WERI-Rb-1 (cell line): Measurements from ENCODE around the gene COA5.

Experiments
- DNase-seq: peaks from one replicate; pipeline ENCODE4 v3.0.0-alpha.2; 2020
- H3K27ac ChIP-seq: fragments of 250-450 bp; sonication (Bioruptor Pico); 2 replicates; pipeline ENCODE4 v1.5.1; 2020; ENCODE audit warnings: mild to moderate bottlenecking, moderate library complexity
- H3K27me3 ChIP-seq: fragments of 250-450 bp; sonication (Bioruptor Pico); 2 replicates; pipeline ENCODE4 v1.5.1; 2021; ENCODE audit warnings: mild to moderate bottlenecking, low read depth, moderate library complexity; ENCODE audit not compliant: insufficient read depth, severe bottlenecking
- H3K36me3 ChIP-seq: fragments of 250-450 bp; sonication (Bioruptor Pico); 2 replicates; pipeline ENCODE4 v1.5.1; 2020; ENCODE audit warnings: mild to moderate bottlenecking, moderate library complexity
- H3K4me3 ChIP-seq: 2 replicates; pipeline ENCODE4 v1.5.1; 2011; ENCODE audit warnings: low read depth, mild to moderate bottlenecking, control low read depth, low read length
- H3K9me3 ChIP-seq: fragments of 250-450 bp; sonication (Bioruptor Pico); 2 replicates; pipeline ENCODE4 v1.5.1; 2021; ENCODE audit warnings: mild to moderate bottlenecking, moderate library complexity; ENCODE audit not compliant: severe bottlenecking
- CTCF ChIP-seq: IDR thresholded peaks from 2 replicates; pipeline ENCODE4 v1.5.1; 2011; ENCODE audit warnings: low read depth, mild to moderate bottlenecking, control low read depth, inconsistent platforms, low read length

Gene COA5

GRCh38 chr2:98561018-98561417 is 47.3 kb downstream of the COA5 start:
- Histone ChIP-seq H3K4me3 (no peak overlapping the region), H3K27ac (no peak overlapping the region), H3K36me3 (peaks cover 10% of the 10 kb centered on the region; the same call in 1 of the 2 replicates), H3K9me3 (no peaks in the 10 kb centered on the region), H3K27me3 (no peaks in the 10 kb centered on the region)
- TF ChIP-seq CTCF: no peak
- DNase-seq: no peak

DNA sequence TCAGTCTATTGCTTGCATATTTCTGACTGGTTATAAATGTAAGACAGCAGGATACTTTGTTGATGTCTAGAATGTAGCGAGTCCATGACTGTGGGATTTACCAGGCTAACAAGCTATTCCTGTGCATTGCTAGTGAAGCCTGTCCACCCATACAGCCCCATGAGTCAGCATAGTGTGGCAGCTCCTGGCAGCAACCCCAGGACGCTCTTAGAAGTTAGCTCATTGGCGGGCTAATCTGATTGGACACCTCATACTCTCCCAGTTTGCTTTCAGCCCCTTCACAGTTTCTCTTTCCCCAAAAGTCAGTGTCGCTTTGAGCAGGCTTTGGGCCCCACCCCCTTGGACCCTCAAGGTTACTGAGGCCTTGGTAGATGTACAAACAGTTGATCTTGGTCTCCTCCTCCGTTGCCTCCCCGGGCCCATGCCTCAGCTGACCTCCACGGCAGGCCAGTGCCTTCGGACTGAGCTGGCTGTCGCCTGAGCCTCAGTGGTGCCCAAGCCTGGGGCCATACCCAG is 48.0 kb downstream of the COA5 start:
- no peak for TF ChIP-seq CTCF
- Histone ChIP-seq H3K27ac (no peak overlapping the region), H3K4me3 (no peak overlapping the region), H3K9me3 (no peaks in the 10 kb centered on the region), H3K27me3 (no peaks in the 10 kb centered on the region), H3K36me3 (peaks cover 10% of the 10 kb centered on the region; the same call in 1 of the 2 replicates)
- DNase-seq: no peak

DNA sequence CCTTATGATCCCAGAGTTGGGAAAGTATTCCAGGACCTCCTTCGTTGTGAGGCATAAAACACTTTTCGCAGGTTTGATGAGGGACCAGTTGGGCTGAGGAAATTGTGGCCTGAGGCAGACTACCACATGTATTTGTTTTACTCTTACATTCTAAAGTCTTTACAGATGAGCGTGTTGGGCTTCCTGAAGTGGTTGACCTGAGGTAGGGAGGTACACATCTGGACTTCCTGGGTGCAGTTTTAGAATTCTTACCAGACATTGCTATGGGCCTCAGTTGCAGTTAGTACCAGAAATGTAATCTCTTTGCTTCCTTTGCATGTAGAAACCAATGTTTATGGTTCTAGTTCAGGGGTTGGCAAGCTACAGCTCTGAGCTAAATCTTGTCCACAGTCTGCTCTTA is 48.7 kb downstream of the COA5 start:
- TF ChIP-seq CTCF: no peak
- H3K27ac ChIP-seq: no peak overlapping the region
- DNase-seq: no peak
- H3K27me3 ChIP-seq: no peaks in the 10 kb centered on the region
- H3K36me3 ChIP-seq: peaks cover 5% of the 10 kb centered on the region; the same call in 1 of the 2 replicates
- no peaks in the 10 kb centered on the region for H3K9me3 ChIP-seq
- no peak overlapping the region for H3K4me3 ChIP-seq

GRCh38 chr2:98558852-98559530 is 49.3 kb downstream of the COA5 start:
- H3K4me3 ChIP-seq: no peak overlapping the region
- H3K9me3 ChIP-seq: no peaks in the 10 kb centered on the region
- H3K27me3 ChIP-seq: no peaks in the 10 kb centered on the region
- H3K36me3 ChIP-seq: peaks cover 4% of the 10 kb centered on the region; the same call in 1 of the 2 replicates
- TF ChIP-seq CTCF: no peak
- no peak overlapping the region for H3K27ac ChIP-seq
- DNase-seq: no peak

GRCh38 chr2:98556344-98557033 is 51.8 kb downstream of the COA5 start:
- TF ChIP-seq CTCF: no peak
- no peaks in the 10 kb centered on the region for H3K9me3 ChIP-seq
- H3K4me3 ChIP-seq: no peak overlapping the region
- peaks cover 18% of the 10 kb centered on the region for H3K36me3 ChIP-seq
- no peaks in the 10 kb centered on the region for H3K27me3 ChIP-seq
- no peak for DNase-seq
- no peak overlapping the region for H3K27ac ChIP-seq
